Liver (tissue), 9 donors: ENCODE measurements around the gene CTBP1. TPM values are rescaled to one million over a fixed set of nuclear protein-coding genes. Genes with fewer than 3 reads are reported as not detected.

Experiments
- DNase-seq: peaks from one replicate; pipeline ENCODE4 v3.0.0-alpha.2; 2017; ENCODE audit warnings: low spot score
- H3K27ac ChIP-seq, 2 donors: one replicate each; pipeline ENCODE4 v1.7.0; 2013; ENCODE audit warnings: inconsistent platforms in 2 of 2, low read length in 2 of 2, control low read depth in 1 of 2, low read depth in 1 of 2, mild to moderate bottlenecking in 1 of 2
- H3K27me3 ChIP-seq, 4 donors: one replicate each; pipeline versions ENCODE4 v1.6.1 to v1.7.0; 2013; ENCODE audit warnings: low read length in 3 of 4, inconsistent platforms in 1 of 4, mild to moderate bottlenecking in 1 of 4, moderate library complexity in 1 of 4; ENCODE audit not compliant: control insufficient read depth in 4 of 4, insufficient read depth in 4 of 4
- H3K36me3 ChIP-seq, 4 donors: one replicate each; pipeline versions ENCODE4 v1.6.1 to v1.7.0; 2013; ENCODE audit warnings: low read length in 3 of 4, mild to moderate bottlenecking in 3 of 4, low read depth in 1 of 4, moderate library complexity in 1 of 4; ENCODE audit not compliant: control insufficient read depth in 4 of 4, insufficient read depth in 3 of 4
- H3K4me1 ChIP-seq, 4 donors: one replicate each; pipeline versions ENCODE4 v1.6.1 to v1.7.0; 2013; ENCODE audit warnings: low read length in 3 of 4, mild to moderate bottlenecking in 3 of 4, moderate library complexity in 1 of 4; ENCODE audit not compliant: control insufficient read depth in 4 of 4, insufficient read depth in 4 of 4
- H3K4me3 ChIP-seq, 3 donors: one replicate each; pipeline versions ENCODE4 v1.6.1 to v1.7.0; 2013; ENCODE audit warnings: low read length in 3 of 3, control low read depth in 1 of 3, low read depth in 1 of 3, mild to moderate bottlenecking in 1 of 3
- H3K9ac ChIP-seq, 2 donors: one replicate each; pipeline ENCODE4 v1.7.0; 2013; ENCODE audit warnings: low read length in 2 of 2, mild to moderate bottlenecking in 2 of 2, moderate library complexity in 2 of 2, control low read depth in 1 of 2, low read depth in 1 of 2
- H3K9me3 ChIP-seq, 4 donors: one replicate each; pipeline versions ENCODE4 v1.6.1 to v1.7.0; 2013; ENCODE audit warnings: low read length in 3 of 4; ENCODE audit not compliant: control insufficient read depth in 4 of 4
- EGR1 ChIP-seq, 2 donors: IDR thresholded peaks; 2 replicates each; pipeline ENCODE4 v1.6.1; 2016 to 2018; ENCODE audit warnings: antibody characterized with exemption in 2 of 2, low read depth in 2 of 2
- FOXA1 ChIP-seq: IDR thresholded peaks from 2 replicates; pipeline ENCODE4 v1.6.1; 2016; ENCODE audit warnings: antibody characterized with exemption
- FOXA2 ChIP-seq: IDR thresholded peaks from 2 replicates; pipeline ENCODE4 v1.6.1; 2016; ENCODE audit warnings: antibody characterized with exemption
- GABPA ChIP-seq, 2 donors: IDR thresholded peaks in 1 of 2; conservative IDR thresholded peaks in 1 of 2; 2 replicates each; pipeline ENCODE4 v1.6.1; 2016; ENCODE audit warnings: antibody characterized with exemption in 2 of 2, mild to moderate bottlenecking in 1 of 2, moderate library complexity in 1 of 2
- HNF4A ChIP-seq, 2 donors: conservative IDR thresholded peaks; 2 replicates each; pipeline ENCODE4 v1.6.1; 2016; ENCODE audit warnings: antibody characterized with exemption in 2 of 2, mild to moderate bottlenecking in 2 of 2
- HNF4G ChIP-seq: IDR thresholded peaks from 2 replicates; pipeline ENCODE4 v1.6.1; 2016; ENCODE audit warnings: antibody characterized with exemption
- JUND ChIP-seq, 2 donors: IDR thresholded peaks; 2 replicates each; pipeline ENCODE4 v1.6.1; 2016; ENCODE audit warnings: antibody characterized with exemption in 2 of 2
- RAD21 ChIP-seq, 2 donors: IDR thresholded peaks; 2 replicates each; pipeline ENCODE4 v1.6.1; 2016; ENCODE audit warnings: antibody characterized with exemption in 2 of 2, mild to moderate bottlenecking in 2 of 2
- RXRA ChIP-seq, 2 donors: IDR thresholded peaks; 2 replicates each; pipeline ENCODE4 v1.6.1; 2017 to 2018; ENCODE audit warnings: antibody characterized with exemption in 2 of 2, mild to moderate bottlenecking in 1 of 2
- TAF1 ChIP-seq: conservative IDR thresholded peaks from 2 replicates; pipeline ENCODE4 v1.6.1; 2016; ENCODE audit warnings: antibody characterized with exemption, mild to moderate bottlenecking
- YY1 ChIP-seq: IDR thresholded peaks from 2 replicates; pipeline ENCODE4 v1.6.1; 2016; ENCODE audit warnings: antibody characterized with exemption, mild to moderate bottlenecking
- WGBS: extraction: QIAGEN DNeasy Blood & Tissue Kit; methylation state at CpG from one replicate; pipeline ENCODE4 v1.1.7; 2013; 5-methylcytosine and 5-hydroxymethylcytosine counted together
- polyA plus RNA-seq, 2 donors: library from polyadenylated mRNA; stranded (reverse) in 1 of 2; unstranded in 1 of 2; fragments of 200-250 nt in 1 of 2; fragments of >200 nt in 1 of 2; fragmentation: Nextera tagmentation in 1 of 2; extraction: Ambion mirVana in 1 of 2; gene quantifications; one replicate each; pipeline versions ENCODE4 v1.2.1 to v1.2.3, GENCODE V29; 2013 to 2015
- total RNA-seq, 2 donors: library from RNA; depleted of rRNA; stranded (reverse); fragments of >200 nt; gene quantifications; one replicate each; pipeline ENCODE4 v1.2.3, GENCODE V29; 2014
- TF ChIP-seq, protein P1 (sequence below): IDR thresholded peaks from 2 replicates; pipeline ENCODE4 v1.6.1; 2016; ENCODE audit warnings: antibody characterized with exemption
- TF ChIP-seq, protein P2 (sequence below): IDR thresholded peaks from 2 replicates; pipeline ENCODE4 v1.6.1; 2016; ENCODE audit warnings: antibody characterized with exemption
- TF ChIP-seq, protein P3 (sequence below): fragments of 150-350 bp; IDR thresholded peaks from 2 replicates; pipeline ENCODE4 v1.5.1; 2017; ENCODE audit warnings: improper control_type of control experiment, low read depth, low read length; ENCODE audit not compliant: missing input control
- TF ChIP-seq, protein P4 (sequence below): IDR thresholded peaks from 2 replicates; pipeline ENCODE4 v1.6.1; 2016; ENCODE audit warnings: antibody characterized with exemption, mild to moderate bottlenecking
- TF ChIP-seq, protein P5 (sequence below): IDR thresholded peaks from 2 replicates; pipeline ENCODE4 v1.6.1; 2016; ENCODE audit warnings: antibody characterized with exemption
- donor health status: healthy.
- donor health status: healthy.
- donor health status: healthy.
- donor health status: healthy.
- donor health status: healthy.

Gene CTBP1
- total and polyA plus RNA-seq, 4 donors: 27.5 to 156 (median 79.5) TPM

DNA sequence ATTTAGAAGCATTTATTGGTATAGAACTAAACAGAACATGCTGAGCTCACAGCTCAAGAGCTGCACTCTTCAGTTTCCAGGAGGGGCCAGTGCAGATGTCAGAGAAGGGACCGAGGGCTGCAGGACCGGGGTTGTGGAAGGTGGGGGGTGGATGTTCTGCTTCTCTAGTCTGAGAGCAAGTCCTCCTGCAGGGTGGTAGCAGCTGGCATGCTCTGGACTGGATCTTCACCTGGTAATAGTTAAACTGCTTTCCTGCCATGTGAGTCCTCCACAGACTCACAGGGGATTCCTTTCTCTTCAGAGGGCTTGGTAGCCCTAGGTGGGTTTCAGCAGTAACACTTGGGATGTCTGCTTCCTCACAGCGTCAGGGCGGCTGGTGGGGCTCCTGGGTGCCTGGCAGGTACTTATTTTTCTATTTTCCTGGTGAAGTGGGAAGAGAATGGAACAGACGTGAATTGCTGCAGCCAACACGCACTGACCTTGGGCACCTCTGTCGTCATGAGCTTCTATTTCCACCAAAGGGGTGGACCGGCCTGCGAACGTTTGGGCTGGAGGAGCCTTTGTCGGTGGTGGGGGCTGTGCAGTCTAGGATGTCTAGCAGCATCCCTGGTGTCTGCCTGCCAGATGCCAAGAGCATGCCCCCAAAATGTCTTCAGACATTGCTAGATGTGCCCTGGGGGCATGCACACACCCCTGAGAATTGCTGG, 43.2 kb upstream of the CTBP1 start:
- Histone ChIP-seq H3K36me3 (peaks cover 0 to 5% (median 2%) of the 10 kb centered on the region in 4 donors), H3K9me3 (no peaks in the 10 kb centered on the region), H3K4me1 (peaks cover 15 to 40% (median 26%) of the 10 kb centered on the region in 4 donors), H3K27me3 (no peaks in the 10 kb centered on the region), H3K4me3 (no peak overlapping the region), H3K9ac (no peak overlapping the region), H3K27ac (no peak overlapping the region)
- TF ChIP-seq, protein P1, sequence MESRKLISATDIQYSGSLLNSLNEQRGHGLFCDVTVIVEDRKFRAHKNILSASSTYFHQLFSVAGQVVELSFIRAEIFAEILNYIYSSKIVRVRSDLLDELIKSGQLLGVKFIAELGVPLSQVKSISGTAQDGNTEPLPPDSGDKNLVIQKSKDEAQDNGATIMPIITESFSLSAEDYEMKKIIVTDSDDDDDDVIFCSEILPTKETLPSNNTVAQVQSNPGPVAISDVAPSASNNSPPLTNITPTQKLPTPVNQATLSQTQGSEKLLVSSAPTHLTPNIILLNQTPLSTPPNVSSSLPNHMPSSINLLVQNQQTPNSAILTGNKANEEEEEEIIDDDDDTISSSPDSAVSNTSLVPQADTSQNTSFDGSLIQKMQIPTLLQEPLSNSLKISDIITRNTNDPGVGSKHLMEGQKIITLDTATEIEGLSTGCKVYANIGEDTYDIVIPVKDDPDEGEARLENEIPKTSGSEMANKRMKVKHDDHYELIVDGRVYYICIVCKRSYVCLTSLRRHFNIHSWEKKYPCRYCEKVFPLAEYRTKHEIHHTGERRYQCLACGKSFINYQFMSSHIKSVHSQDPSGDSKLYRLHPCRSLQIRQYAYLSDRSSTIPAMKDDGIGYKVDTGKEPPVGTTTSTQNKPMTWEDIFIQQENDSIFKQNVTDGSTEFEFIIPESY: no peak
- no peak for TF ChIP-seq FOXA1
- TF ChIP-seq EGR1 (IDR thresholded peaks at IDR 0.05; ENCODE audit: low read depth in 2 of 2): no peak
- no peak for TF ChIP-seq FOXA2
- no peak for TF ChIP-seq HNF4G
- no peak for TF ChIP-seq JUND (IDR thresholded peaks at IDR 0.05)
- TF ChIP-seq RXRA (IDR thresholded peaks at IDR 0.05): no peak
- TF ChIP-seq, protein P2, sequence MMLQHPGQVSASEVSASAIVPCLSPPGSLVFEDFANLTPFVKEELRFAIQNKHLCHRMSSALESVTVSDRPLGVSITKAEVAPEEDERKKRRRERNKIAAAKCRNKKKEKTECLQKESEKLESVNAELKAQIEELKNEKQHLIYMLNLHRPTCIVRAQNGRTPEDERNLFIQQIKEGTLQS: no peak
- TF ChIP-seq HNF4A (conservative IDR thresholded peaks at IDR 0.05): no peak
- TF ChIP-seq, protein P3, sequence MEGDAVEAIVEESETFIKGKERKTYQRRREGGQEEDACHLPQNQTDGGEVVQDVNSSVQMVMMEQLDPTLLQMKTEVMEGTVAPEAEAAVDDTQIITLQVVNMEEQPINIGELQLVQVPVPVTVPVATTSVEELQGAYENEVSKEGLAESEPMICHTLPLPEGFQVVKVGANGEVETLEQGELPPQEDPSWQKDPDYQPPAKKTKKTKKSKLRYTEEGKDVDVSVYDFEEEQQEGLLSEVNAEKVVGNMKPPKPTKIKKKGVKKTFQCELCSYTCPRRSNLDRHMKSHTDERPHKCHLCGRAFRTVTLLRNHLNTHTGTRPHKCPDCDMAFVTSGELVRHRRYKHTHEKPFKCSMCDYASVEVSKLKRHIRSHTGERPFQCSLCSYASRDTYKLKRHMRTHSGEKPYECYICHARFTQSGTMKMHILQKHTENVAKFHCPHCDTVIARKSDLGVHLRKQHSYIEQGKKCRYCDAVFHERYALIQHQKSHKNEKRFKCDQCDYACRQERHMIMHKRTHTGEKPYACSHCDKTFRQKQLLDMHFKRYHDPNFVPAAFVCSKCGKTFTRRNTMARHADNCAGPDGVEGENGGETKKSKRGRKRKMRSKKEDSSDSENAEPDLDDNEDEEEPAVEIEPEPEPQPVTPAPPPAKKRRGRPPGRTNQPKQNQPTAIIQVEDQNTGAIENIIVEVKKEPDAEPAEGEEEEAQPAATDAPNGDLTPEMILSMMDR: no peak
- TF ChIP-seq, protein P4, sequence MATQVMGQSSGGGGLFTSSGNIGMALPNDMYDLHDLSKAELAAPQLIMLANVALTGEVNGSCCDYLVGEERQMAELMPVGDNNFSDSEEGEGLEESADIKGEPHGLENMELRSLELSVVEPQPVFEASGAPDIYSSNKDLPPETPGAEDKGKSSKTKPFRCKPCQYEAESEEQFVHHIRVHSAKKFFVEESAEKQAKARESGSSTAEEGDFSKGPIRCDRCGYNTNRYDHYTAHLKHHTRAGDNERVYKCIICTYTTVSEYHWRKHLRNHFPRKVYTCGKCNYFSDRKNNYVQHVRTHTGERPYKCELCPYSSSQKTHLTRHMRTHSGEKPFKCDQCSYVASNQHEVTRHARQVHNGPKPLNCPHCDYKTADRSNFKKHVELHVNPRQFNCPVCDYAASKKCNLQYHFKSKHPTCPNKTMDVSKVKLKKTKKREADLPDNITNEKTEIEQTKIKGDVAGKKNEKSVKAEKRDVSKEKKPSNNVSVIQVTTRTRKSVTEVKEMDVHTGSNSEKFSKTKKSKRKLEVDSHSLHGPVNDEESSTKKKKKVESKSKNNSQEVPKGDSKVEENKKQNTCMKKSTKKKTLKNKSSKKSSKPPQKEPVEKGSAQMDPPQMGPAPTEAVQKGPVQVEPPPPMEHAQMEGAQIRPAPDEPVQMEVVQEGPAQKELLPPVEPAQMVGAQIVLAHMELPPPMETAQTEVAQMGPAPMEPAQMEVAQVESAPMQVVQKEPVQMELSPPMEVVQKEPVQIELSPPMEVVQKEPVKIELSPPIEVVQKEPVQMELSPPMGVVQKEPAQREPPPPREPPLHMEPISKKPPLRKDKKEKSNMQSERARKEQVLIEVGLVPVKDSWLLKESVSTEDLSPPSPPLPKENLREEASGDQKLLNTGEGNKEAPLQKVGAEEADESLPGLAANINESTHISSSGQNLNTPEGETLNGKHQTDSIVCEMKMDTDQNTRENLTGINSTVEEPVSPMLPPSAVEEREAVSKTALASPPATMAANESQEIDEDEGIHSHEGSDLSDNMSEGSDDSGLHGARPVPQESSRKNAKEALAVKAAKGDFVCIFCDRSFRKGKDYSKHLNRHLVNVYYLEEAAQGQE: no peak
- TF ChIP-seq TAF1: no peak
- no peak for TF ChIP-seq GABPA (IDR thresholded peaks at IDR 0.05 in 1 of 2, conservative IDR thresholded peaks at IDR 0.05 in 1 of 2)
- DNase-seq: no peak
- WGBS: 76% methylated on average over 11 of the region's 11 CpGs

DNA sequence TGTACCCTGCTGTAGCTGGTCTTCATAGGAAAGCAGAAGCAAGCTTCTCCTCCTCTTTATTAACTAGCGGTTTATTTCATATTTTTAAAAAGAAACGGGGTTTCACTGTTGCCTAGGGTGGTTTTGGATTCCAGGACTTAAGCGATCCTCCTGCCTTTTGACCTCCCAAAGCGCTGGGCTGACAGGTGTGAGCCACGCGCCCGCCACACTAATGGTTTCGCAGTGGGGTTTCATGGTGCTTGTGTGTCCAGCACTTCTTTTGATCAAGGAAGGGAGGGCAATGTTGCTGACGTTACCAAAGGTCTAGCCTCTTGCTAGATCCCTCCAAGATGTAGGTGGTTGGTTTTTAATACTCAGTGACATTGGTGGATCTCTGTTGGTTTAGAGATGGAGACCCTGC, 42.2 kb upstream of the CTBP1 start:
- DNase-seq: no peak
- Histone ChIP-seq H3K4me3 (peak overlapping the region; percentile 87 to 99 (median 93)), H3K9ac (peak overlapping the region in 1 of 2 donors; percentile 63), H3K4me1 (peaks cover 15 to 40% (median 26%) of the 10 kb centered on the region in 4 donors), H3K27me3 (no peaks in the 10 kb centered on the region), H3K9me3 (peaks cover 0 to 4% (median 2%) of the 10 kb centered on the region in 4 donors), H3K27ac (peak overlapping the region in 1 of 2 donors; percentile 21), H3K36me3 (peaks cover 0 to 3% (median 0%) of the 10 kb centered on the region in 4 donors)
- WGBS: 64% methylated on average over 9 of the region's 9 CpGs
- TF ChIP-seq, protein P4: no peak
- TF ChIP-seq HNF4A (conservative IDR thresholded peaks at IDR 0.05): no peak
- TF ChIP-seq JUND (IDR thresholded peaks at IDR 0.05): no peak
- TF ChIP-seq RXRA (IDR thresholded peaks at IDR 0.05): no peak
- TF ChIP-seq YY1: no peak
- TF ChIP-seq, protein P5, sequence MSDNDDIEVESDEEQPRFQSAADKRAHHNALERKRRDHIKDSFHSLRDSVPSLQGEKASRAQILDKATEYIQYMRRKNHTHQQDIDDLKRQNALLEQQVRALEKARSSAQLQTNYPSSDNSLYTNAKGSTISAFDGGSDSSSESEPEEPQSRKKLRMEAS: no peak
- TF ChIP-seq GABPA (IDR thresholded peaks at IDR 0.05 in 1 of 2, conservative IDR thresholded peaks at IDR 0.05 in 1 of 2): no peak
- TF ChIP-seq, protein P3: no peak
- no peak for TF ChIP-seq RAD21 (IDR thresholded peaks at IDR 0.05)
